ENCODE results near the gene ANKRD34C.

Gene ANKRD34C

DNA sequence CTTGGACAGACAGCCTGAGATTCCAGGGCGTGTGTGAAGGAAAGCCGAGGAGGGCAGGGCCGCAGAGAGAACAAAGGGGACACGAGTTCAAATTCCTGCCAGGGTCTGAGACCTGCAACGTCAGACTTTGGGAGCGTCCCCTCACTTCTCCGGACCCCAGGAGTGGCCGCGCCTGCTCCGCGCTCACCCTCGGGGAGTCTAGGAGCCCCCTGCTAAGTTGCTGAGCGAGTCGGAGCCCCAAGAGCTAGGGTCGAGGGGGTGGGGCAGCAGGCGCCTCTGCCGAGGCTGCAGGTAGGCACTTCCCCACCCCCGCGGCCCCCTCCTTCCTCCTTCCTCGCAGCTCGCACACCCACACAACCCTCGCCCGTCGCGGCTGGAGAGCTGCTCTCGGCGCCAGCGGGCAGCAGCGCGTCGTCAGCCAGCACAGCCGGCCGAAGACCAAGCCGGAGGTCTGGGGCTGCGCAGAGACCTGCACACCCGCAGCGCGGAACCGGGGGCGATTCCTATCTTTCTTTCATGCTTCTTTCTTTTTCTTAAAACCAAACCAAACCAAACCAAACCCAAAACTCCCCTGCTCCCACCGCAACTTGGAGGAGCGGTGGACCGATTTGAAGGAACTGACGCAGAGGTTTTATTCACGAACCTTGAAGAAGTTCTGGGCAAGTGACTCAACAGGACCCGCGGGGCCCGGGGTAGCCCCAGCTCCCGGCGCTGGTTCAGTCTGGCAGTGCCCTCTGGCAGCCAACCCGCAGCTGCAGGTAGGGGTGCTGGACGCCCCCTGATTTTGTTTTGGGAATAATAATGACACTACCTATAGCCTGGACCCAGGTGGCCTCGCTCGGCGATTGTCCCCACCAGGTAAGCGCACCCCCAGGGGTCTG is at the start of gene ANKRD34C:
Gene ANKRD34C (plus strand): TSS at position 352 of the 881 bp plus-strand sequence. CDS start 10,563 bp downstream, outside the sequence.
- no peak for DNase-seq (ENCODE audit: low read depth)
- TF ChIP-seq, protein P1, sequence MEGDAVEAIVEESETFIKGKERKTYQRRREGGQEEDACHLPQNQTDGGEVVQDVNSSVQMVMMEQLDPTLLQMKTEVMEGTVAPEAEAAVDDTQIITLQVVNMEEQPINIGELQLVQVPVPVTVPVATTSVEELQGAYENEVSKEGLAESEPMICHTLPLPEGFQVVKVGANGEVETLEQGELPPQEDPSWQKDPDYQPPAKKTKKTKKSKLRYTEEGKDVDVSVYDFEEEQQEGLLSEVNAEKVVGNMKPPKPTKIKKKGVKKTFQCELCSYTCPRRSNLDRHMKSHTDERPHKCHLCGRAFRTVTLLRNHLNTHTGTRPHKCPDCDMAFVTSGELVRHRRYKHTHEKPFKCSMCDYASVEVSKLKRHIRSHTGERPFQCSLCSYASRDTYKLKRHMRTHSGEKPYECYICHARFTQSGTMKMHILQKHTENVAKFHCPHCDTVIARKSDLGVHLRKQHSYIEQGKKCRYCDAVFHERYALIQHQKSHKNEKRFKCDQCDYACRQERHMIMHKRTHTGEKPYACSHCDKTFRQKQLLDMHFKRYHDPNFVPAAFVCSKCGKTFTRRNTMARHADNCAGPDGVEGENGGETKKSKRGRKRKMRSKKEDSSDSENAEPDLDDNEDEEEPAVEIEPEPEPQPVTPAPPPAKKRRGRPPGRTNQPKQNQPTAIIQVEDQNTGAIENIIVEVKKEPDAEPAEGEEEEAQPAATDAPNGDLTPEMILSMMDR (conservative IDR thresholded peaks at IDR 0.05; ENCODE audit: control insufficient read depth, insufficient read depth, low read depth, low read length), result no peak
- H3K4me3 ChIP-seq (ENCODE audit: control insufficient read depth, low read depth, low read length), result no peak within 1 kb of the TSS

DNA sequence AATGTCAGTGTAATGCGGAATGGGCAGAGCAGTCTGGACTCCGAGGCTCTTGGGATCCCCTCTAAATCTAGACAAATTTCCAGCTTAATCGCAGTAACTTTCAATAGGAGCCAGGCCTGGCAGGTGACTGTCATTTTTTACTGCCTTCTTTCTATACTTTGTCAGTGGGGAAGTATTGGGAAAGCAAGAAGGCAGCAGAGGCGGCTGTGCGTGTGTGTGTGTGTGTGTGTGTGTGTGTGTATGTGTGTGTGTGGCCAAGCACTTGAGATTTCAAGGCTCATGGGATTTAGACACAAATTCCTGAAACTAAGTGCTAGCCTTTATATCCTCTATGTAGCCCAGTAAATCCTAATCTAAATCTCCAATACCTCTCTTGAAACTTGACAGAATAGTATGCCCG is 49.3 kb upstream of the ANKRD34C start:
- TF ChIP-seq, protein P1 (conservative IDR thresholded peaks at IDR 0.05; ENCODE audit: control insufficient read depth, insufficient read depth, low read depth, low read length), result no peak
- DNase-seq (ENCODE audit: low read depth), result no peak

DNA sequence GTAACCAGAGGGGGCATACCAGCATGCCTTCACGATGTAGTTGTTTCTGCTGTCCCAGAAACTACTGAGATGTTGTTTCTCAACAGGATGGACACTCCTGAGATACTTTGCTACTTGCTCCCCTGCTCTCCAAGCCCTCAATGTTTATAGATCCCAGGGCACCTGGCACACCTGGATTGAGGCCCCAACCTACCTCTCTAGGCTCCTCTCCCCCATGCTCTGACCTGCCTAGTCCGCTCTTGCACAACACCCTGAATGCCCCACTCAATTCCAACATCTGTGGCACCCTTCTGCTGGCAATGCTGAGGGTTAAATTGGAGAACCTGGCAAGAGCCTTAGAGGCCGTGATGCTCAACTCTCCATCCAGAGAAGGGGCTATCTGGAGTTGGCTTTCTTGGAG is 42.5 kb upstream of the ANKRD34C start:
- no peak for DNase-seq (ENCODE audit: low read depth)
- no peak overlapping the region for H3K4me3 ChIP-seq (ENCODE audit: control insufficient read depth, low read depth, low read length)
- TF ChIP-seq, protein P1 (conservative IDR thresholded peaks at IDR 0.05; ENCODE audit: control insufficient read depth, insufficient read depth, low read depth, low read length), result no peak

More for the DNA sequence above, 49.3 kb upstream of the ANKRD34C start:
- H3K4me3 ChIP-seq (ENCODE audit: control insufficient read depth, low read depth, low read length), result no peak overlapping the region

DNA sequence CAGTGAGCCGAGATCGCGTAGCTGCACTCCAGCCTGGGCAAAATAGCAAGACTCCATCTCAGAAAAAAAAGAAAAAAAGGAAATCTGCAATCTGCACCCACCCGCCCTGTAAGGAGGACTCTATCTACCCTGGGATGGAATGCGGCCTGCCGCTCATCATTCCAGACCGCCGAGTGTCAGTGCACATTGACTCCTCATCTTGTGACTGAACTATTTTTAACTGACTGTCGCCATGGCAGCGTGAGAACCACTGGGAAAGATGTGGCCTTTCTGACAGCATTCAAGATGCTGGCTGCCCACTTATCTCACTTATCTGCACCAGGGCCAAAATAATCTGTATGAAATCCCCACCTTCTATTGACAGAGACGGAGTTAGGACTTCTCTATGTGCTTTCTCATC is 38.8 kb upstream of the ANKRD34C start:
- DNase-seq (ENCODE audit: low read depth), result no peak
- no peak overlapping the region for H3K4me3 ChIP-seq (ENCODE audit: control insufficient read depth, low read depth, low read length)
- TF ChIP-seq, protein P1 (conservative IDR thresholded peaks at IDR 0.05; ENCODE audit: control insufficient read depth, insufficient read depth, low read depth, low read length), result no peak

DNA sequence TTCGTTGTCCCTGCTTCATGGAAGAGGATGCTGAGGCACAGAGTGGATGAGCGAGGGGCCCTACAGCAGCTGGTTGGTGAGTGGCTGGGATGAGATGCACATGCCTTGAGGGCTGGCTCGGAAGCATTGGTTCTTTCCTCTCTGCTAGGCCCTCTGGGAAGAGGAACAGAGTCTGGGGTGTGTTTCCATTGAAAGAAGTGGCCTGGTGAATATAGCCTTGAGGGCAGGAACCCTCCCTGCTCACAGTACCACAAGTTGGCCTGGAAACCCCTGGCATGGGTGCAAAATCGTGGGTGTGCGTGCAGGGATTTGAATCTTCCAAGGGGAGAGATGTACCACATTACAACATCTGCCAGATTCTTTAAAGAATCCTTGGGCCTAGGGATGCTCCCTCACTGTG is 37.6 kb upstream of the ANKRD34C start:
- no peak overlapping the region for H3K4me3 ChIP-seq (ENCODE audit: control insufficient read depth, low read depth, low read length)
- DNase-seq (ENCODE audit: low read depth), result no peak
- TF ChIP-seq, protein P1 (conservative IDR thresholded peaks at IDR 0.05; ENCODE audit: control insufficient read depth, insufficient read depth, low read depth, low read length), result no peak

DNA sequence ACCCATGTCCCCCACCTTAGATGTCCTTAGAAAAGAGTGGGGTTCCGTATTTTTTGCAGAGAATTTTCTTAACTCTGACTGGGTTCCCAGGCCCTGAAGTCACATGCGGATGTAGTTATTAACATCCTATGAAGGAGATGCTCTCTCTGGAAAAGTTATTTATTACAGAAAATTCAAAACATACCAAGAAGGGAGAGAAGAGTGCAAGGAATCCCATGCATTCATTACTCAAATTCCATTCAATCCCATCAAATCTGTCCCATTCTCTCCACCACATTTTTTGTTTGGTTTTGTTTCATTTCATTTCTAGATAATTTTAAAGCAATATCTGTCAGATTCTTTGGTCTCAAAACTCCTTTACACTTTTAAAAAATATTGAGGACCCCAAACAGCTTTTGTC is 34.3 kb upstream of the ANKRD34C start:
- H3K4me3 ChIP-seq (ENCODE audit: control insufficient read depth, low read depth, low read length), result no peak overlapping the region
- TF ChIP-seq, protein P1 (conservative IDR thresholded peaks at IDR 0.05; ENCODE audit: control insufficient read depth, insufficient read depth, low read depth, low read length), result no peak
- DNase-seq (ENCODE audit: low read depth), result no peak

Data from fibroblast of mammary gland (primary cell).